GM18870 (cell line): ENCODE measurements around the gene BTBD17.
"Not testable (repeated sequence)": the region's sequence is repeated elsewhere in the genome, so short reads cannot be mapped to it uniquely, and the experiment has no call there.

Experiments used
- ATAC-seq: cut with Tn5 transposase; IDR thresholded peaks from one replicate; pipeline ENCODE4 v1.9.1; 2021; ENCODE audit warnings: moderate library complexity; ENCODE audit not compliant: unreplicated experiment

BTBD17 gene, protein sequence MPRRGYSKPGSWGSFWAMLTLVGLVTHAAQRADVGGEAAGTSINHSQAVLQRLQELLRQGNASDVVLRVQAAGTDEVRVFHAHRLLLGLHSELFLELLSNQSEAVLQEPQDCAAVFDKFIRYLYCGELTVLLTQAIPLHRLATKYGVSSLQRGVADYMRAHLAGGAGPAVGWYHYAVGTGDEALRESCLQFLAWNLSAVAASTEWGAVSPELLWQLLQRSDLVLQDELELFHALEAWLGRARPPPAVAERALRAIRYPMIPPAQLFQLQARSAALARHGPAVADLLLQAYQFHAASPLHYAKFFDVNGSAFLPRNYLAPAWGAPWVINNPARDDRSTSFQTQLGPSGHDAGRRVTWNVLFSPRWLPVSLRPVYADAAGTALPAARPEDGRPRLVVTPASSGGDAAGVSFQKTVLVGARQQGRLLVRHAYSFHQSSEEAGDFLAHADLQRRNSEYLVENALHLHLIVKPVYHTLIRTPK

DNA sequence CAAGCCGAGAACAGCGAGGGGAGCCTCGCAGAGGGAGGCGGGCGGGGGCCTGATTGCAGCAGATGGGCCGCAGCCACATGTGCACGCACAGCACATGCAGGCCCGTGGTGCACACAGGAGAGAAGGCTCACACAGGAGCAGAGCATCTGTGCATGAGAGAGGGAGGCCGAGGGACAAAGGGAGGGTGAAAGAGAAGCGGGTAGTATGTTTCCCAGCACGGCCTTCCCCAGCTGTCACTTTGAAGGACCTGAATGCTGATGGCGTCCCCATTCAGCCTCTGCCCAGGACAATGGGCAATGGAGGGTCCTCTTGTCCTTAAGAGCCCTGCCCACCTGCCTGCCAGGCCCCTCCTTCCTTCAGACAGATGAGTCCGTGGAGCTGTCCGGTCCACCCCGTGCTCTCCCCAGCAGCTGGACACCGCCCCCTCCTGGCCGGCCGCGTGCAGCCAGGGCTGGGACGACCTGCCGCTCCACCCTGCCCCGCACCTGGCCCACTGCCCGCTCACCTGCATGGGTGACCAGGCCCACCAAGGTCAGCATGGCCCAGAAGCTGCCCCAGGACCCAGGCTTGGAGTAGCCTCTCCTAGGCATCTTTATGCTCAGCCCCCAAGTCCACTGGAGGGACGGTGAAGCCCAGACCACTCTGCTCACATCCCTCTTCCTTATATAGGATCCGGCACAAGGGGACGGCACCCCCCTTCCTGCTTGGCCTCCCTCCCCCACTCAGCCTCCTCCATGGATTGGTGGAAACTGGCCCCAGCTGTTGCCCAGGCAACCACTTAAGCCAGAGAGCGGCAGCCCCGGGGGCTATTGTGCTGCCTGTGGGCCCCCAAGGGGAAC is at the start of gene BTBD17:
Gene BTBD17, minus strand, starts transcription at position 639 of the 839 bp plus-strand sequence. Its CDS starts 49 bp downstream, at position 590.
- ATAC-seq, result no peak

DNA sequence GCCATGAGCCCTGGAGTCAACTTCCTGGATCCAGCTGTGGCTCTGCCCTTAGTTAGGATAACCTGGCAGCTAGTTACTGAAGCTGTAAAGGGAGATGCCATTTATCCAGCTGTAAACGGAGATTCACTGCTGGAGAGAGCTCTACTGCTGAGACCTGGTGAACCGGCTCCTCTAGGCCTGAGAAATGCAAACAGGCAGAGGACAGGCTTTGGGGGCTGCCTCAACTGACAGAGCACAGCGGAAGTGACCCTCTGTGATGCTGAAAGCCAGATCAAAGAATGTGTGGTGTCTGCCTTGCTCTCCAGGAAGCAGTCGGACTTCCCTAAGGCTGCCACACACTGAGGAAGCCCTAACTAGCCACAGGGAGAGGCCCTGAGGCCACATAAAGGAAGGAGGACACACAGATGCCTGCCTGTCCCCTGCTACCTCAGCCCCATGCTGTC is 48.4 kb upstream of the BTBD17 start:
- ATAC-seq, result no peak

DNA sequence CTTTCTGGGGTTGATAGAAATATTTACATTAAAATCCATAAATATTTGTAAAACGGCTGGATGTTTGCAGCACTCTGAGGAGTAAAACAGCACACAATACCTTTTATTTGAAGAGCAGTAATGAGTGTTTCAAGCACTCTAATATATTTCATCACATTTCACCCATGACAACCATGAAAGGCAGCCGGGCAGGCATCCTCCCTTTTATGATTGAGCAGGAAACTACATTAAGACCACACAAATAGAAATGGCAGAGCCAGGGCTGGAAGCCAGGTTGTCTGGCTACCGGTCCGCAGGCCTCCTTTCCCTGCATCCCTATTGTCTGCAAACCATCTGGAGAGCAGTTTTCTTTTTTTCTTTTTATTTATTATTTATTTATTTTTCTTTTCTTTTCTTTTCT is 47.1 kb upstream of the BTBD17 start:
- ATAC-seq, result no peak

DNA sequence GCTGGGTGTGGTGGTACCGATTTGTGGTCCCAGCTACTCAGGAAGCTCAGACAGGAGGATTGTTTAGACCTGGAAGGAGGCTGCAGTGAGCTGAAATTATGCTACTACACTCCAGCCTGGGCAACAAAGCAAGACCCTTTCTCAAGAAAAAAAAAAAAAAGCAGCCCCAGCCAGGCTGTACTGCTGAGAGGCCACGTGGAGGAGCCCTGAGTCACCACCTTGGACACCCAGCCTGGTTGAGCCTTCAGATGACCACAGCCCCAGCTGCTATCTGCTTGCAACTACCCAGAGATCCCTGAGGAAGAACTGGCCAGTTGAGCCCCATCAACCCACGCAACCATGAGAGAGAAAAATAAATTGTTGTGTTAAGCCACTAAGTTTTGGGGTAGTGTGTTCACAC is 46.6 kb upstream of the BTBD17 start:
- ATAC-seq, result no peak

DNA sequence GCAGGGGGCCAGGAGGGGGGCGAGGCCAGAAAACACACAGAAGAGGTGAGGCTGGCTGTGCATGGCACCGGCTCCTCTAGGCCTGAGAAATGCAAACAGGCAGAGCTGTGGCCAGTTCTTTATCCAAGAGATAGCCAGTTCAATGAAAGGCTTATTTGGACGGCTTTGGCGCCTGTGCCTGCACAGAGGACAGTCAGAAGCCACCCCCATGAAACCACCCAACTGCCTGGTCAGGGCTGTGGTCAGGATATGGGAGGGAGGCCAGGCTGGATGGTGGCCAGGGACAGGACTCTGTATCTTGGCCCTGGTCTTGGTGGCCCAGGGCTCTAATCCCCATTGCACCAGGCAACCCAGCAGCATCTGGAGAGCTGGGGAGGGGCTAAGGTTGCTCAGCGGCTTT is 45.7 kb upstream of the BTBD17 start:
- ATAC-seq, result no peak

DNA sequence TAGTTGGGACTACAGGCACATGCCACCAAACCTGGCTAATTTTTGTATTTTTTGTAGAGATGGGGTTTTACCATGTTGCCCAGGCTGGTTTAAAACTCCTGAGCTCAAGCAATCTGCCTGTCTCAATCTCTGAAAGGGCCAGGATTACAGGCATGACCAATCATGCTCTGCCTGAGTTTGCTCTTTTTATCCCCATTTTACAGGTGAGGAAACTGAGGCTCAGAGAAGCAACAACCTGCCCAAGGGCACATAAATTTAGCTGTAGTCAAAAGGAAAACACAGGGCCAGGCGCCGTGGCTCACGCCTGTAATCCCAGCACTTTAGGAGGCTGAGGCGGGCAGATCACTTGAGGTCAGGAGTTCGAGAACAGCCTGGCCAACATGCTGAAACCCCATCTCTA is 43.6 kb upstream of the BTBD17 start:
- ATAC-seq, result not testable (repeated sequence)

DNA sequence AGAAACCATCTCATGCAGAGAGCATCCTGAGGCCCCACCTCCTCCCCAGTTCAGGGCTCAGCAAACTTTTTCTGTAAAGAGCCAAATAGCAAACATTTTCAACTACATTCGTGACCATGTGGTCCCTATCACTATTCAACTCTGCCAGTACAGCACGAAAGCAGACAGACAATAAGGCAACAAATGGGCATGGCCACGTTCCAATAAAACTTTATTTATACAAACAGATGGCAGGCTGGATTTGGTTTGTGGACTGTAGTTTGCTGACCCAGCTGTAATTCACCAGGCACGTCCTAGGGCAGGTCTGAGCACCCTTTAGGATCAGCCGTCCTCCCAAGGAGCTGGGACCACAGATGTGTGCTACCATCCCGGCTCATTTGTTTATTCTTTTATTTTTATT is 43.1 kb upstream of the BTBD17 start:
- ATAC-seq, result no peak

DNA sequence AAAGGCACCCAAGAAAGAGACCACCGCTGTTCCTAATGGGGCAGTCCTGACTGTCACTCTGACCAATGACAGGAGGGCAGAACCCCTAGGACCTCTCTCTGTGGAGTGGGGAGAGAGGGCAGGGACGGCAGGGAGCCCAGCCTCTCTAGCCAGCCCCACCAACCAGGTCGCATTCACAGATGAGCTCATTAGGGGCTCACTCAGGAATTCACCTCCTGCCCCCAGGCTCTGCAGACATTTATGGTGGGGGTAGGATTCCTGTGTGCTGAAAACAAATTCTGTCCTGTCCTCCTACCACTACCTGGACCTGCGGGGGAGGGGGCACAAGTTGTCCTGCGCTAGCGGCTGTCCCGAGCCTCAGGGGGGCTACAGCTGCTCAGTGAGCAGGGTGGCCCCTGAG is 42.5 kb upstream of the BTBD17 start:
- ATAC-seq, result no peak

DNA sequence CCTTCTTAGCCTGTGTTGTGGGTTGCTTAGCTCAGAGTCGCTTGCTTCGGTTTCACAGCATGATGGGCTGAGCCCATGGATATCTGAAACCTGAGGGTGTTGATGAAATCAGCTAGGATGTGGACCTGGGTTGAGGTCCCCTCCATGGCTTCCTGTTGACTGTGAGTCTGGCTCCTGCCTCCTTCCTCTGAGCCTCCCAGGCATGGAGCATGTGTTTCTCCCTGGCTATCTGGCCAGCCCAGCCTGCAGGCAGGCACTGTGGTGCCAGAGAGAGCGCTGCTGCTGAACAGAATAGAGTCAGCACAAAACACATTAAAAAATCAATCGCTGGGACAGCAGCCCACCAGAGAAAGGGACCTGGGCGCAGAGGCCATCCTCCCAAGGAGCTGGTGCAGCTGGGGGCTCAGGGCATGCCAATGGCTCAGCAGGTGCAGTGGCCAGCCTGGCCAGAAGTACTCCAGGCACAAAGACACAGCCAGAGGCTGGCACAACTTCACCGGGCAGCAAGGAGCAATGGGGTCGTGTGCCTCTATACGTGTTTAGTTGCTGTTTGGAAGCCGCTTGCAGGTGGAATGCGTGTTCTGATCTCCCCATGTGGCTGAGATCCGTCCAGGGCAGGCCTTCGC is 42.0 kb upstream of the BTBD17 start:
- no peak for ATAC-seq

DNA sequence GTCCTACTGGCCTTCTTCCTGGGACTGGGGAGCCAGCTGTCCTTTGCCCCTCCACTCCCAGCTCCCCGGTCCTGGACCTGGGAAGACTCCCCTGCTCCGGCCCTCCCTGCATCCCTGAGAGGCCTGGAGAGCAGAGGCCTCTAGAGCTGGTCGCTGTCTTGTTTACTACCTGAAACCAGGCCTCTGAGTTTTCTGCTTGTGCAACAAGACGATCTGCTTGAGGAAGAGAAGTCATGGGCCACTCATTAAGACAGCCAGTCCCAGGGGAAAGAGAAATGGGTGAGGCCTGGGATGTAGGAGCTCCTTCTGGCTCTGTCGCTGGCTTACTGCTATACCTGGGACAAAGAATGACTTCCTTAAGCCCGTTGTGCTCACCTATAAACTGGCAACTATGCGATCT is 40.4 kb upstream of the BTBD17 start:
- ATAC-seq, result no peak

DNA sequence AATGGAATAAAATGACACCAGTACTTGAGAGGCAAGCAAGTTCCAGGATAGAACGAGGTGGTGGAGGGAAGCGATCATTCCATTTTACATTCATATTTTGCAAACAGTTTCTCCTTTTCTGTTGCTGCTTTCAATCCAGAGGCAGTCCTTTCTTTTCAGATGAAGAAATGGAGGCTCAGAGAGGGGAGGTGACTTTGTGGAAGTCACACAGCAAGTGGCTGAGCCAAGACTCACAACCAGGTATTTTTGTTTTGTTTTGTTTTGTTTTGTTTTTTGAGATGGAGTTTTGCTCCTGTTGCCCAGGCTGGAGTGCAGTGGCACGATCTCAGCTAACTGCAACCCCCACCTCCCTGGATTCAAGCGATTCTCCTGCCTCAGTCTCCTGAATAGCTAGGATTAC is 34.9 kb upstream of the BTBD17 start:
- ATAC-seq, result no peak

DNA sequence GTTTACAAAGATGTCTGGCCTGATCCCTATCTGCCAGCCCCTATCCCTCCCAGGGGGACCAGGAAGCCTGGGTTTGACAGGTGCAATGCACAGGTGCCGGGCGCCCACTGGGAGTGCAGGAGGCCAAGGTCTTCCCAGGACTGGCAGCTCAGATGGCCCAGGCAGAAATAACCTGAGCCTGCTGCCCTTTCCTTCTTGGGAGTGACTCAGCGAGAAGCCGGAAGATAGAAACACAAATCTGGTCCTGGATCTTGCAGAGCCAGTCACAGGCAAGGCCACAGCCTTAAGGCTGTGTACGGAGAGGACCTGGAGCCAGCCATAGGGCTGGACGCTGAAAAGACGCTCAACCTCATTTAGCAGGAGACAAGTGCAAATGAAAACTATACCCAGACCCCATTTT is 33.3 kb upstream of the BTBD17 start:
- ATAC-seq, result no peak

DNA sequence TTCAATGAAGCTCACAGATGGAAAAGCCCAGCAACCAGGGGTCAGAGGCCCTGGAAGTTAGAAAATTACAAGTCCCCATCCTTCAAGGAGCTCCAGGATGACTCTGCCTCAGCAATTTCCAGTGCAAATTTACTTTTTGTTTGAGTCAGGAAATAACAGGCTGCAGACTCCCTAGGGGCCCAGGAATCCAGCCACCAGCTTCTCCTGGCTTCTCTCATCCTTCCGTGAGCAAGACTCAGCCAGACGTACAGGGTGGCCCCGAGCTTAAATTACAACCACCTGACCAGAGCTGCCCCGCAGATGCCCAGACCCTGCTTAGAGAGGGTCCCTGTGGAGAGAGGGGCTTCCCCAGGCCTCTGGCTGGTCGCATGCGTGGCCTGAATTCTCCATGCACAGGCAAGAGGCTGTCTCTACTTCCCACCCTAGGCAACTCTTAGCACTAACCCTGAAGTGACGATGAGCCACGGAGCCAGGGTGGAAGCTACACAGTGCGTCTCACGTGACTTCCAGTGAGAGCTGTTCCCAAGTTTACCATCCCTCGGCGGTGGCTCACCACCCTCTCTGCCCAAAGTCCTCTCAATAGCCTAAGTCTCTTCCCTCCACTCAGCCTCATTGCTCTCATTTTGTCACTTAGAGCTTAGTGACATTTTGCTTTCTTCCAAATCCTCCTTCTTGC is 32.7 kb upstream of the BTBD17 start:
- ATAC-seq, result no peak

DNA sequence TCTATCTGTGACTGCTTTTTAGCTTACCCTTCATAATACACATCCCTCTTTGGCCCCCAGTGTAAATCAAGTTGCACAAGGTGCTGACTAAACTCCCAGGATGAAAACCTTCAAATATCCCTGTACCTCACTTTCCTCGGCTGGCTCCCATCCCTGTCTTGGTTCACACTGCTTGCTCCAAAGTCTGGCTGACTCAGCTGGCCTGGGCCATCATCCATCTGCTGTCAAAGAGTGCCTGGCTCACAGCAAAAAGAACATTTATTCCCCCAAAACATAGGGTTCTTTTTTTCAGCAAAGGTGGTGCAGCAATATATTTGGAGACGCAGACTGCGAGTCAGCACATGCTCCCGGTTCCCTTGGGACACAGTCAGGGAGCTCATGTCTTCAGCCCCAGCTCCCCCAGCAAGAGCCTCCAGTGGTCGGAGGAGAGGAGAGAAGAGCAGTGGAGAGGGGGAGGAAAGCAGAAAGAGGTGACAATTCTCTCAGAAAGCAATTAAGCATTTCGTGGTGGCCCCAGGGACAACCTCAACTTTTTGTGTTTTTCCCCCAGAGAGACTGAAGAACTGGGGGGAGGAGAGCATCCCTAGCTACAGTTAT is 31.8 kb upstream of the BTBD17 start:
- no peak for ATAC-seq

DNA sequence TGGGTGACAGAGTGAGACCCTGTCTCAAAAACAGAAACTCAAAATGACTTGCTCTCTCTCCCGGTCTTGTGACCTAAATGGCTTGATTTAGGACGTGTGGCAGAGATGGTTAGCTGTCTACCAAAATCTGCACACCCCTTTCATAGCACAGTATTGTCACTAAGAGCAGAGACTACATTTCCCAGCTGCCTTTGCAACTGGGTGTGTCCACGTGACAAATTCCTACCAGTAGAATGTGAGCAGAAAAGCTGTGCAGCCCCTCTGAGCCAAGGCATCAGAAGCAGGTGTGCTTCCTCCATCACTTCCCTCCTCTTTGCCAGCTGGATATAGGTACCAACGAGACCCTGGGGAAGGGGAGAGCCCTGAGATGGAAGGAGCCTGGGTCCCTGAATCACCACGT is 31.2 kb upstream of the BTBD17 start:
- ATAC-seq, result no peak

DNA sequence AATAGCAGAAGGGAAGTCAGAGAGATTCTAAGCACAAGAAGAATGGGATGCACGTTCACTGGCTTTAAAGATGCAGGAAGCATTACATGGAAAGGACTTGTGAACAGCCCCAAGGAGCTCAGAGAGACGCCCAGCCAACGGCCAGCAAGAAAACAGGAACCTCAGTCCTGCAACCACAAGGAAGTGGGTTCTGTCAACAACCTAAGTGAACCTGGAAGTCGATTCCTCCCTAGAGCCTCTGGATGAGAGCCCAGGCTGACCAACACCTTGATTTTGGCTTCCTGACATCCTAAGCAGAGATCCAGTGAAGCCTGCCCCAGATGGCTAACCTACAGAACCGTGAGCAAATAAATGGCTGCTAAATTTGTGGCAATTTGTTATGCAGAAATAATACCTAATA is 30.1 kb upstream of the BTBD17 start:
- ATAC-seq, result no peak

DNA sequence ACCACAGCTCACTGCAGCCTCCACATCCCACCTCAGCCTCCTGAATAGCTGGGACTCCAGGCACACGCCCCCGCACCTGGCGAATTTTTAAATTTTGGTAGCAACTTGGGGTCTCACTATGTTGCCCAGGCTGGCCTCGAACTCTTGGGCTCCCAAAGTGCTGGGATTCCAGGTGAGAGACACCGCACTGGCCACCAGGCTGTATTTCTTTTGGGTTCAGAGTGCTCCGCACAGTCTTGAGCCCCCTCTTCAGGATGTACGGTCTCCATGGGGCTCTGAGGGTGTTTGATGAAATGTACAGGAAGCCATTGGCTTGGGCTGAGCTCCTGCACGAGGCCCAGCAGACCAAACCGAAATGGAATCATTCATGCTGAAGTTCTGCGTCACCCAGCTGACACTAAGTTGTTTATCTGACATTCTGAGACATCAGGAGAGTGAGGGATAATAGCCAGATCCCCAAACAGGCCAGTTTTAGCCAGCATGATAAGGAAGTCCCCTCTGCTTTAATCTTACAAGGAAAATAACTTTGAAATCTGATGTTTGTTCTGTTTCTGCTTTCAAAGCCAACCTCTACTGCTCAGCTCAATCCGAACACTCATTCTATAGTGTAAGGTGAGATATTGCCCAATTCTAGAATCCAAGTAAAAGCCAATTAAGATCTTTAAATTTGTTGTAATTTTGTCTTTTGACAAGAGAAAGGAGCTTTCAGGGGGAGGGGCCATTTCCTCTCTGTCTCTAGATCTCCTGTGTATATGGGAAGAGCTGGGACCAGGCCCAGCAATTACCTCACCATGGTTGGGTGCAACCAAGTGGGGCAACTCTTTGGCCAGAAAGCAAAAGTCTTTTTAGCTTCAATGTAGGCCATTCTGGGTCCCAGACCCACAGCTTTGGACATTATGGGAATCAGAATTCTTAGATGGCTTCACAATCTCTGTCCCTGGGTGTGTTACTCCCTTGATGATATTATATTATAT is 29.3 kb upstream of the BTBD17 start:
- ATAC-seq, result no peak

DNA sequence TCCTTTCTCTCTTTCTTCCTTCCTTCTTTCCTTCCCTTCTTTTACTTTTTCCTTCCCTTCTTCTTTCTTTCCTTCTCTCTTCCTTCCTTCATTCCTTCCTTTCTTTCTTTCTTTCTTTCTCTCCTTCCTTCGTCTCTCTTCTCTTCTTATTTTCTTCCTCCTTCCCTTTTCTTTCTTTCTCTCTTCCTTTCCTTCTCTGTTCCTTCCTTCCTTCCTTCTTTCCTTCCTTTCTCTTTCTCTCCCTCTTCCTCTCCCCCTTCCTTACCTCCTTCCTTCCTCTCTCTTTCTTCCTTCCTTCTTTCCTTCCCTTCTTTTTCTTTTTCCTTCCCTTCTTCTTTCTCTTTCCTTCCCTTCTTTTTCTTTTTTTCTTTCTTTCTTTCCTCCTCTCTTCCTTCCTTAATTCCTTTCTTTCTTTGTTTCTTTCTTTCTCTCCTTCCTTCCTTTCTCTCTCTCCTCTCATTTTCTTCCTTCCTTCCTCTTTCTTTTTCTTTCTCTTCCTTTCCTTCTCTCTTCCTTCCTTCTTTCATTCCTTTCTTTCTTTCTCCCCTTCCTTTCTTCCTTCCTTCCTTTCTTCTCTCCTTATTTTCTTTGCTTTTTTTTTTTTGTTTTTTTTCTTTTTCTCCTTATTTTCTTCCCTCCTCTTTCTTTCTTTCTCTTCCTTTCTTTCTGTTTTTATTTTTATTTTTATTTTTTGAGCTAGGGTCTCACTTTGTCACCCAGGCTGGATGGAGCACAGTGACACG is 28.4 kb upstream of the BTBD17 start:
- ATAC-seq, result no peak
